ENCODE results near the gene ATG4B.

Gene ATG4B

DNA sequence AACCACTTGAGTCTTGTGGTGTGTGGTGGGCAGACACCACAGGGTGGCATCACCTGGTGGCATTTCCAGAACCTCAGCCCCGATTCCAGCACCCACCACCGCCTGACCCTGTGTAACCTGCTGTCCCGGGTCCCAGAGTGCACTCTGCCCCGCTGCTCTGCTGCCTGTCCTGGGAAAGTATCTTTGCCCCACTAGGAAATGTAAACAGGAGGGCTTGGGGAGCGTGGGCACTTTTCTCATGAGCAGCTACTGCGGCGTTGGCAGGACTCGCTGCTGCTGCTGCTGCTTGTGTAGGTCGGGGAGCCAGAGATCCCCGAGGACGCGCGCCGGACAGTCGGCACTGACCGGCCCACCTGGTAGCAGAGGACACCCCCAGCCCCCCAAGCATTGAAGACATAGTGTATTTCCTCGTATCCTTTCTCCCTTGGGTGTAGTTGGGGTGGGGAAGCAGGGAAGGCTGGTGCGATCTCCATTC is 35.7 kb downstream of the ATG4B start:
- H3K27me3 ChIP-seq (ENCODE audit: low read length): no peaks in the 10 kb centered on the region
- H3K36me3 ChIP-seq (ENCODE audit: low read length): no peaks in the 10 kb centered on the region
- no peaks in the 10 kb centered on the region for H3K9me3 ChIP-seq (ENCODE audit: insufficient read depth, low read length)
- no peak overlapping the region for H3K27ac ChIP-seq (ENCODE audit: low read depth, low read length)
- no peaks in the 10 kb centered on the region for H3F3A ChIP-seq (ENCODE audit: insufficient read depth)
- H4K20me1 ChIP-seq (ENCODE audit: low read depth, low read length): no peaks in the 10 kb centered on the region
- no peak overlapping the region for H3K4me3 ChIP-seq (ENCODE audit: insufficient read depth, low read length, poor library complexity, severe bottlenecking)
- H3K79me2 ChIP-seq (ENCODE audit: insufficient read depth, low read length): no peaks in the 10 kb centered on the region
- H3K9ac ChIP-seq (ENCODE audit: low read length): no peak overlapping the region
- no peaks in the 10 kb centered on the region for H3K9me2 ChIP-seq (replicated peaks; ENCODE audit: insufficient read depth, low read length)
- H2AFZ ChIP-seq (ENCODE audit: low read depth, low read length, severe bottlenecking): no peak overlapping the region
- TF ChIP-seq, protein P1, sequence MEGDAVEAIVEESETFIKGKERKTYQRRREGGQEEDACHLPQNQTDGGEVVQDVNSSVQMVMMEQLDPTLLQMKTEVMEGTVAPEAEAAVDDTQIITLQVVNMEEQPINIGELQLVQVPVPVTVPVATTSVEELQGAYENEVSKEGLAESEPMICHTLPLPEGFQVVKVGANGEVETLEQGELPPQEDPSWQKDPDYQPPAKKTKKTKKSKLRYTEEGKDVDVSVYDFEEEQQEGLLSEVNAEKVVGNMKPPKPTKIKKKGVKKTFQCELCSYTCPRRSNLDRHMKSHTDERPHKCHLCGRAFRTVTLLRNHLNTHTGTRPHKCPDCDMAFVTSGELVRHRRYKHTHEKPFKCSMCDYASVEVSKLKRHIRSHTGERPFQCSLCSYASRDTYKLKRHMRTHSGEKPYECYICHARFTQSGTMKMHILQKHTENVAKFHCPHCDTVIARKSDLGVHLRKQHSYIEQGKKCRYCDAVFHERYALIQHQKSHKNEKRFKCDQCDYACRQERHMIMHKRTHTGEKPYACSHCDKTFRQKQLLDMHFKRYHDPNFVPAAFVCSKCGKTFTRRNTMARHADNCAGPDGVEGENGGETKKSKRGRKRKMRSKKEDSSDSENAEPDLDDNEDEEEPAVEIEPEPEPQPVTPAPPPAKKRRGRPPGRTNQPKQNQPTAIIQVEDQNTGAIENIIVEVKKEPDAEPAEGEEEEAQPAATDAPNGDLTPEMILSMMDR (IDR thresholded peaks at IDR 0.05; ENCODE audit: insufficient read depth, low read length, poor library complexity, severe bottlenecking): no peak
- no peak for TF ChIP-seq EZH2phosphoT487 (conservative IDR thresholded peaks at IDR 0.05; ENCODE audit: low read length)
- H3K4me2 ChIP-seq (ENCODE audit: low read depth, low read length, poor library complexity, severe bottlenecking): no peak overlapping the region

DNA sequence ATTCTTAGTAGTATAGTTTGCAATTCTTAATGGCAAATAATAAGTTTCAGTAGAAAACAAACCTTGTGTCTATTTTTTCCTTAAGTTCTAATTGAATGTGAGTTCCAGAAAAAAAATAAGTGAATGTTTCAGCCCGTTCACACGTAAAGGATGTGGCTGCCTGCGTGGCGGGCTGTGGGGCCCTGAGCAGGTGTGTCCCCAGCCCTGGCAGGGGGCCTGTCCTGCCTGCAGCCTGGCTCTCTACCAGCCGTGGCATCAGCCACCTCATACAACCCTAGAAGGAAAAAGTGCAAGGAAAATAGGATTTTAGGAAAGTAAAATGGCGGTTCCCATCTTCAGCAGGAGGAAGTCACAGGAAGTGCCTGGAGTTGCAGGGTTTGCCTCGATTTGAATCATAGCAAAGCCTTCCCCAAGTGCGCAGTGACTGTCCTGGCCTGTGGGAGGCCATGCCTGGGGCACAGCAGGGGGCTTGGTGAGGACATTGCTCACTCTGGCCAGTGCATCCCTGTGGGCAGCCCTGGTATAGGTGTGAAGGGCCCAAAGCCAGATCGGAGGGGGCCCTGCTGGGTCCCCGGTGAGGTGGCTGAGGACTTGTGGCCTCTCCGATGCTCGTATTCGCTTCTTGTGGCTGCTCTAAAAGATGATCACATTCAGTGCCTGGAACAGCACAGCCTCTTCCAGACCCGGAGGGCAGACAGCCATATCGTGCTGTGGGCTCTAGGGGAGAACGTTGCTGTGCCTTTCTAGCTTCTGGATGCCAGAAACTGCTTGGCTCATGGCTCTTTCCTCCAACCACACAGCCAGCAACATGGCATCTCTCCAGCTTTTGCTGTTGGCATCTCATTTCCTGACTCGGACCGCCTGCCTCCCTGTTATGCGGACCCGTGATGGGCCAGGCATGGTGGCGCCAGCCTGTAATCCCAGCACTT is 36.6 kb downstream of the ATG4B start:
- H3K36me3 ChIP-seq (ENCODE audit: low read length): no peaks in the 10 kb centered on the region
- no peak overlapping the region for H3K27ac ChIP-seq (ENCODE audit: low read depth, low read length)
- no peaks in the 10 kb centered on the region for H3F3A ChIP-seq (ENCODE audit: insufficient read depth)
- no peak overlapping the region for H3K4me3 ChIP-seq (ENCODE audit: insufficient read depth, low read length, poor library complexity, severe bottlenecking)
- no peaks in the 10 kb centered on the region for H4K20me1 ChIP-seq (ENCODE audit: low read depth, low read length)
- no peak for TF ChIP-seq EZH2phosphoT487 (conservative IDR thresholded peaks at IDR 0.05; ENCODE audit: low read length)
- TF ChIP-seq, protein P1 (IDR thresholded peaks at IDR 0.05; ENCODE audit: insufficient read depth, low read length, poor library complexity, severe bottlenecking): no peak
- H2AFZ ChIP-seq (ENCODE audit: low read depth, low read length, severe bottlenecking): no peak overlapping the region
- H3K9me3 ChIP-seq (ENCODE audit: insufficient read depth, low read length): no peaks in the 10 kb centered on the region
- no peaks in the 10 kb centered on the region for H3K9me2 ChIP-seq (replicated peaks; ENCODE audit: insufficient read depth, low read length)
- no peaks in the 10 kb centered on the region for H3K79me2 ChIP-seq (ENCODE audit: insufficient read depth, low read length)
- H3K4me2 ChIP-seq (ENCODE audit: low read depth, low read length, poor library complexity, severe bottlenecking): no peak overlapping the region
- no peaks in the 10 kb centered on the region for H3K27me3 ChIP-seq (ENCODE audit: low read length)
- H3K9ac ChIP-seq (ENCODE audit: low read length): no peak overlapping the region

DNA sequence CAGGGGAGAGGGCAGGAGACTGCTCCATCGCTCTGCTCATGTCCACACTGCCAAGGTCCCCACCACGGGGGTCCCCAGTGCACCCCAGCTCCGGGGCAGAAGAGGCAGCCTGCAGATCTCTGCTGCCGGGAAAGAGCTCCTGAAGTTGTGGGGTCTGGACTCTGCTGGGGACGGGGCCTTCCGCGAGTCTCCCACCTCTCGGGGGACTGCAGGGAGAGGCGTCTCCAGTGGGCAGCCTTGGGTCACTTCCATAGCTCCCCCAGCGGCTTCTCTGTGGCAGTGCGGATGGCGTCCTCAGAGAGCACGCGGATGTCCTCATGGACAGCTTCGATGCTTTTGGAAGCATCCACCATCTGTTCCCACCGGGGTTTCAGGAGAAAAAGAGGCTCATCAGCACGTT is 38.4 kb downstream of the ATG4B start:
- no peak overlapping the region for H3K4me2 ChIP-seq (ENCODE audit: low read depth, low read length, poor library complexity, severe bottlenecking)
- H3K79me2 ChIP-seq (ENCODE audit: insufficient read depth, low read length): no peaks in the 10 kb centered on the region
- H3K27me3 ChIP-seq (ENCODE audit: low read length): no peaks in the 10 kb centered on the region
- H3K9me2 ChIP-seq (replicated peaks; ENCODE audit: insufficient read depth, low read length): no peaks in the 10 kb centered on the region
- no peak overlapping the region for H3K4me3 ChIP-seq (ENCODE audit: insufficient read depth, low read length, poor library complexity, severe bottlenecking)
- H3K36me3 ChIP-seq (ENCODE audit: low read length): 0 out of 2 replicates have a peak, but pooled peaks cover 3% of the 10 kb centered on the region
- TF ChIP-seq EZH2phosphoT487 (conservative IDR thresholded peaks at IDR 0.05; ENCODE audit: low read length): no peak
- TF ChIP-seq, protein P1 (IDR thresholded peaks at IDR 0.05; ENCODE audit: insufficient read depth, low read length, poor library complexity, severe bottlenecking): no peak
- no peak overlapping the region for H3K9ac ChIP-seq (ENCODE audit: low read length)
- H3F3A ChIP-seq (ENCODE audit: insufficient read depth): no peaks in the 10 kb centered on the region
- H2AFZ ChIP-seq (ENCODE audit: low read depth, low read length, severe bottlenecking): no peak overlapping the region
- no peaks in the 10 kb centered on the region for H4K20me1 ChIP-seq (ENCODE audit: low read depth, low read length)
- no peak overlapping the region for H3K27ac ChIP-seq (ENCODE audit: low read depth, low read length)
- H3K9me3 ChIP-seq (ENCODE audit: insufficient read depth, low read length): no peaks in the 10 kb centered on the region
